ENCODE data around the gene NAXD.

Gene NAXD

GRCh38 chr13:110662777-110663443, 47.6 kb downstream of the NAXD start:
- Histone ChIP-seq H3K36me3 (replicated peaks) (peaks cover 41% of the 10 kb centered on the region), H3K4me3 (ENCODE audit: low read depth, low read length) (no peak overlapping the region)
- in situ Hi-C loops (cut with HindIII; ENCODE audit: low pct_ligation_motif_present, low sequenced_read_pairs) = no loop called here

GRCh38 chr13:110663491-110663890, 48.1 kb downstream of the NAXD start:
- Histone ChIP-seq H3K27me3 (replicated peaks) (no peaks in the 10 kb centered on the region), H3K4me3 (ENCODE audit: low read depth, low read length) (no peak overlapping the region), H3K36me3 (replicated peaks) (peaks cover 41% of the 10 kb centered on the region), H3K27ac (no peak overlapping the region)
- TF ChIP-seq CTCF (IDR thresholded peaks at IDR 0.05; ENCODE audit: low read depth, low read length, missing control alignments) = no peak
- DNase-seq = no peak
- in situ Hi-C loops (cut with HindIII; ENCODE audit: low pct_ligation_motif_present, low sequenced_read_pairs) = no loop called here

More at GRCh38 chr13:110662777-110663443, 47.6 kb downstream of the NAXD start:
- no peak for TF ChIP-seq CTCF (IDR thresholded peaks at IDR 0.05; ENCODE audit: low read depth, low read length, missing control alignments)
- DNase-seq = no peak
- H3K27me3 ChIP-seq (replicated peaks) = no peaks in the 10 kb centered on the region
- H3K27ac ChIP-seq = no peak overlapping the region

- H3K4me3 ChIP-seq (ENCODE audit: low read depth, low read length) = no peak overlapping the region
- H3K27ac ChIP-seq = no peak overlapping the region
- H3K27me3 ChIP-seq (replicated peaks) = no peaks in the 10 kb centered on the region
- in situ Hi-C loops (cut with HindIII; ENCODE audit: low pct_ligation_motif_present, low sequenced_read_pairs) = no loop called here
- H3K36me3 ChIP-seq (replicated peaks) = peaks cover 43% of the 10 kb centered on the region
- DNase-seq = no peak
- TF ChIP-seq CTCF (IDR thresholded peaks at IDR 0.05; ENCODE audit: low read depth, low read length, missing control alignments) = no peak
Observed at GRCh38 chr13:110664041-110664440, 48.7 kb downstream of the NAXD start.

GRCh38 chr13:110664673-110665072, 49.3 kb downstream of the NAXD start:
- in situ Hi-C loops (cut with HindIII; ENCODE audit: low pct_ligation_motif_present, low sequenced_read_pairs) = no loop called here

GRCh38 chr13:110665491-110666254, 50.3 kb downstream of the NAXD start:
- peaks cover 47% of the 10 kb centered on the region for H3K36me3 ChIP-seq (replicated peaks)
- H3K27me3 ChIP-seq (replicated peaks) = no peaks in the 10 kb centered on the region
- DNase-seq = no peak
- H3K4me3 ChIP-seq (ENCODE audit: low read depth, low read length) = no peak overlapping the region
- in situ Hi-C loops (cut with HindIII; ENCODE audit: low pct_ligation_motif_present, low sequenced_read_pairs) = no loop called here
- TF ChIP-seq CTCF (IDR thresholded peaks at IDR 0.05; ENCODE audit: low read depth, low read length, missing control alignments) = no peak
- H3K27ac ChIP-seq = no peak overlapping the region

More at GRCh38 chr13:110664673-110665072, 49.3 kb downstream of the NAXD start:
- Histone ChIP-seq H3K27me3 (replicated peaks) (no peaks in the 10 kb centered on the region), H3K4me3 (ENCODE audit: low read depth, low read length) (no peak overlapping the region), H3K36me3 (replicated peaks) (peaks cover 46% of the 10 kb centered on the region), H3K27ac (no peak overlapping the region)
- no peak for DNase-seq
- TF ChIP-seq CTCF (IDR thresholded peaks at IDR 0.05; ENCODE audit: low read depth, low read length, missing control alignments) = no peak
